Fibroblast of upper back skin (primary cell): ENCODE measurements around the gene MGMT.

ENCODE experiments used
- DNase-seq: peaks from one replicate; pipeline ENCODE4 v3.0.0-alpha.2; 2013

MGMT gene

DNA sequence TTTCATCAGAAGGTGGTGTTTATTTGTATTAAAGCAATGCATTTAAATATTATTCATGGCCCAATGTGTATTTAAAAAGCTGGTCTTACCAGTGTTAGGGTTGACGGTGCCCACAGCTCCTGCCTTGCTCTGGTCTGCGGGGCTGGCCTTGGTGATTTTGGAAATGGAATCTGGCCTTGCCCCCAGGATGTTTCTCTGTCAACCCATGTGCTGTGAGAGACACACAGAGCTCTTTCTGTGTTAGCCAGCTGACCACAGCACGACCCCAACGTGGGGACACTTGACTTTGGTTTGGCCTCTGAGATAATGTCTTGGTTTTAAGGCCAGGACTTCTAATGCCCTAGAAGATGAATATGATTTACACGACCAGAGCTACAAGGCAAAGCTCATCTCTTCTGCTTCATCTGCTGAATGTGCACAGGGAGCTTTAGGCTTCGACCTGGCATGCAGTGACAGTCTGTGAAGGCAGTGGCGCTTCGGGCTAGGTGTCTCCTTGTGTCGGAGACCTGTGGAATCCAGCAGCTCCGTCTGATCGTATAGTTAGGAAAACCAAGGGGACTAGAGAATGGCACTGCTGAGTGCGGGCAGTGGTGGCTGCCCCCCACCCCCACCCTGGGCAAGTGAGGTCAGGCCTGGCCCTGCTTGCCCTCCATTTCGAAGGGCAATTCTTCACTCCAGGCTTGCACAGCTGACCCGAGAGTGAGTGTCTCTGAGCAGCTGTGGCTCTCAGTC lies 250.9 kb downstream of the MGMT start:
- no peak for DNase-seq

DNA sequence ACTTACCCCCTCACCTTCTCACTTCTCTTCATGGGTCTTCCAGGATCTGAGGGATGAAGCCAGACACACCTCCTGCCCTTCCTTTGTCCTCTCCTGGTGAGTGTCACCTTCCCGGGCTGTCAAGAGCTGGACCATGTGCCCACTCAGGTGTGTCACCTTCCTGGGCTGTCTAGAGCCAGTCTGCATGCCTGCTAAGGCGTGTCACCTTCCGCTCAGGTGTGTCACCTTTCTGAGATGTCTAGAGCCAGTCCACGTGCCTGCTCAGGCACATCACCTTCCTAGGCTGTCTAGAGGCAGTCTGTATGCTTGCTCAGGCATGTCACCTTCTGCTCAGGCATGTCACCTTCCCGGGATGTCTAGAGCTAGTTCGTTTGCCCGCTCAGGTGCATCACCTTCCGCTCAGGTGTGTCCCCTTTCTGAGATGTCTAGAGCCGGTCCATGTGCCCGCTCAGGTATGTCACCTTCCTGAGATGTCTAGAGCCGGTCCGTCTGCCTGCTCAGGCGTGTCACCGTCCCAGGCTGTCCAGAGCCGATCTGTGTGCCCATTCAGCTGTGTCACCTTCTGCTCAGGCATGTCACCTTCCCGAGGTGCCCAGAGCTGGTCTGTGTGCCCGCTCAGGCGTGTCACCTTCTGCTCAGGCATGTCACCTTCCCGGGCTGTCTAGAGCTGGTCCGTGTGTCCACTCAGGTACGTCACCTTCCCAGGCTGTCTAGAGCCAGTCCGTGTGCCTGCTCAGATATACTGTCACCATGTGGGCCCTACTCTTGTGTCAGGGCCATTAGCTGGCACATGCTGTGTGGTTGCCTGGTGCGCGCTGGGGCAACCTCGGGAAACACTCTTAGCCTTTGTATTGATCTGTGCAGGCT lies 251.7 kb downstream of the MGMT start:
- no peak for DNase-seq

DNA sequence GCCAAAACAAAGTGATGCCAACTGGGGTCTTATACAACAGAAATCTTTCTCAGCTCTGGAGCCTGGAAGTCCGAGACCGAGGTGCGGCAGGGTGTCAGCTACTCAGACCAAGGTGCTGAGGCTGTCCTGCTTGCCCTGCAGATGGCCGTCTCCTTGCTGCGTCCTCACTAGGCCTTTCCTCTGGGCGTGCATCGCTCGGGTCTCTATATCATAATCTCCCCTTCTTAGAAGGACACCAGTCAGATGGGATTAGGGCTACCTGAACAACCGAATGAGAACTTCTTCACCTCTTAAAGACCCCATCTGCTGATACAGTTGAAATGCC lies 252.3 kb downstream of the MGMT start:
- no peak for DNase-seq

DNA sequence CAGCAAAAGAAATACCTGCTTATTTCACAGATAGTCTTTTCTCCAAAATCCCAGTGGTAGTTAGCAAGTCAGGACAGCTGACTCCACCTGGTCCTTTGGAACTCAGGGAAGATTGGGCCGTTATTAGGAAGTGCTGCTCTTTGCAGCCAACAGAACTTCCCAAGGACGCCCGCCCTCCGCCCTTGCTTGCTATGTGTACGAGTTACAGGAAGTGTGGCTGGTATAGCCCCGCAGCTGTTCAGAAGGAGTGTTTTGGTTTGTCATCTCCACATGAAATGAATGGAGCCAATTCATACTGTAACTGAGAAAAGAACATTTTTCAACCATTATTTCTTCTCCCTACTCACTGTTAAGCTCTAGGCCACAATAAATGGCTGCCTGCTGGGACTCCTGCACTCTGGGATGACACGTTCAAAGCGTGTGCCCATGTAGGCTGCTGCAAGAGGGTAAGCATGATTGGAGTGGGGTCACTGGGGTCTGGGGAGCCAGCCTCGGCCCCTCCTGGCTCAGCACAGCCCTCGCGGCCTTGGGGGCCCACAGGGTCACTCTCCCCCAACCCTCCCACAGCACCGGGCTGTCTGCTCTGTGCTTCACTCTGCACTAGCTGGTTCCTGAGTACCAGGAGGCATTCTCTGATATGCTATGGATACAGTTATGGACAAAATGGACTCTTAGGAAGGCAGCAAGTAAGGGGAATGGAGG lies 253.0 kb downstream of the MGMT start:
- DNase-seq: no peak

DNA sequence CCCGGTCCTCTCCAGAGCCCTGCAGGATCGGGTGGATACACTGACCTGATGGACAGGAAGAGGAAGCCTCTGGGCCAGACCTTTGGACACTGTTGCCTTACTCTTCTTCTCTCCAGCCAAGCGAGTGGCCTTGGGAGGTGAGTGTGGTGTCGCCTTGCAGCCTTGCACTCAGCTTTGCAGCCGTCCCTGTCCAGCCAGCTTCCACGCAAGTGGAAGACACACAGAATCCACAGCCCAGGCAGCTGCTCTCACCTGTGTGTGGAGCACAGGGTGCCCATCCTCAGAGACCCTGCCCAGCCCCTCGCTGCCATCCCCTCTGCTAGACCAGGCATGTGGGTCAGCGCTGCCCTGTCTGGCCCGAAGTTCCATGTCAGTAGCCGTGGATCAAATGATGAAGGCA lies 258.0 kb downstream of the MGMT start:
- no peak for DNase-seq

- DNase-seq: no peak
Measured at GRCh38 chr10:129725482-129725881, 258.4 kb downstream of the MGMT start.

DNA sequence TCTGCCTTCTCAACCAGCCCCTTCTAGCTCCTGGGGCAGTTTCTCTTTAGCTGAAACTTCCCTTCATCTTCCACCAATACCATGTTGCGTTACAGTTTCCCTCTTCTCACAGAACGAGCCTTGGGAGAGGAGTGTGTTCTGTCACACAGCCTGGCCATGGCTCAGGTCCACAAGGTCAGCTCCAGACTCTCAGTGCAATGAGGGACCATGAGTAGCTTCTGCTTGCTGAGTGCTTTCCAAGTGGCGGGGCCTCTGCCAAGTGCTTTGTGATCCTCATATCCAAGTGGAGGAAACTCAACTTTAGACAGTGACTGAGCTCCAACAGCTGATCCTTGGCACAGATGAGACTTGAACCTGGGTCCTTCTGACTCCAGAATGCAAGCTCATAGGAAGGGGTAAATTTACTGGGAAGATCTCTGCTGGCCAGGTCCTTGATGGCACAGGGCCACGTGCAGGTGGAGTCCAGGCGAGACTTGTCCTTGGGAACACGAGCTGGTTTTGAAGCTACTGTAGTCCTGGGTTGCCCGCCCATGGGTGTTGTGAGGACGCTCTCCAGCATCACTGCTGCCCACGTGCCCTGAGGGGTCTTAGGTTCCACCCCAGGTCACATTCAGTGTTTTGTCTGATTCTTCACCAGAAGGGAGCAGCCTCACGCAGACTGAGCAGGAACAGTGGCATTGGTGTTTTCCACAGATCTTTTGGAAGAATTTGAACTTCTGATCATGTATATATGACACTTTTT lies 259.0 kb downstream of the MGMT start:
- no peak for DNase-seq

- no peak for DNase-seq
Measured at GRCh38 chr10:129727071-129727470, 260.0 kb downstream of the MGMT start.

DNA sequence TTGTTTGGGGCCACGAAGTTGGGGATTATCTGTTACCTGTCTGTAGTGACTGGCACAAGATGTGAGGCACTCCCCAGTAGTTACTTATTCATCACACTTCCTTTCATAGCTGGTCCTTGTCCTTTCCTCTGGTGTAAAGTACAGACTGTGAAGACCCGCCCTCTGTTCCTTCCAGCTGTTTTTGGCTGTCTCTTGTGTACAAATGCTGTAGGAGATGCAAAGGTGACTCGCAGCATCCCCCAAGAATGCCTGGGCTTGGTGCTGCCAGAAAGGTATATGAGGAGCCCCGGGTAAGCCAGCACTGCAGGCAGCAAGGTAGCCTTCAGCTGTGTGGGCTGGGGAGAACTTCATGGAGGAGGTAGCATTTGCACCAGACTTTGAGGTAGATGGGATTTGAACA lies 260.5 kb downstream of the MGMT start:
- no peak for DNase-seq

DNA sequence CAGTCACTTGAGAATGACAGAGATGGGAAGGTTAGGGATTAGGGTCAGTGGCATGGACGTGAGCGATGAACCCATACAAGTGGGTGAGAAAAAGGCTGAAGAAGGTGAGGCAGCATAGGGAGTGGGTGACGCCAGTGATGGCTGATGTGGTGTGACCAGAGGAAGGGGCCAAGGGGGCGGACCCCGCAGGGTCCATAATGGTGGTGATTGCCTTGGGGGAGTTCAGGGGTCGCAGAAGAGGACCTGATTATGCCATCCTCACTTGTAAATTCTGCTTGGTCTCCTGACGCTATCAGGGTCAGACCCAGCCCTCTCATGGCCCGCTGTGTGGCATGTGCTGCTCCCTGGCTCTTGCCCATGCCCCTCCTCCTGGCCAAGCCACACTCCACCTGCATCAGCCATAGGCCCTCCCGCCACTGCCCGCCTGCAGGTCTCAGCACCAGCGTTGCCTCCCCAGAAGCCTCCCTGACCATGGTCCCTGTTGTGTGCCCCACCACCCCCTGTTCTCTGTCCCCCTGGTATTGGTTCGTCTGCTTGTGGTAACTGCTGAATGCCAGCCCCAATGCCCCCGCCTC lies 261.3 kb downstream of the MGMT start:
- DNase-seq: no peak

- DNase-seq: no peak
Measured at GRCh38 chr10:129728905-129729795, 262.1 kb downstream of the MGMT start.

GRCh38 chr10:129730272-129730992 lies 263.4 kb downstream of the MGMT start:
- no peak for DNase-seq

- DNase-seq: no peak
Measured at GRCh38 chr10:129730993-129731325, 263.9 kb downstream of the MGMT start.

- no peak for DNase-seq
Measured at GRCh38 chr10:129740532-129741279, 273.7 kb downstream of the MGMT start.

GRCh38 chr10:129741280-129741977 lies 274.4 kb downstream of the MGMT start:
- no peak for DNase-seq

DNA sequence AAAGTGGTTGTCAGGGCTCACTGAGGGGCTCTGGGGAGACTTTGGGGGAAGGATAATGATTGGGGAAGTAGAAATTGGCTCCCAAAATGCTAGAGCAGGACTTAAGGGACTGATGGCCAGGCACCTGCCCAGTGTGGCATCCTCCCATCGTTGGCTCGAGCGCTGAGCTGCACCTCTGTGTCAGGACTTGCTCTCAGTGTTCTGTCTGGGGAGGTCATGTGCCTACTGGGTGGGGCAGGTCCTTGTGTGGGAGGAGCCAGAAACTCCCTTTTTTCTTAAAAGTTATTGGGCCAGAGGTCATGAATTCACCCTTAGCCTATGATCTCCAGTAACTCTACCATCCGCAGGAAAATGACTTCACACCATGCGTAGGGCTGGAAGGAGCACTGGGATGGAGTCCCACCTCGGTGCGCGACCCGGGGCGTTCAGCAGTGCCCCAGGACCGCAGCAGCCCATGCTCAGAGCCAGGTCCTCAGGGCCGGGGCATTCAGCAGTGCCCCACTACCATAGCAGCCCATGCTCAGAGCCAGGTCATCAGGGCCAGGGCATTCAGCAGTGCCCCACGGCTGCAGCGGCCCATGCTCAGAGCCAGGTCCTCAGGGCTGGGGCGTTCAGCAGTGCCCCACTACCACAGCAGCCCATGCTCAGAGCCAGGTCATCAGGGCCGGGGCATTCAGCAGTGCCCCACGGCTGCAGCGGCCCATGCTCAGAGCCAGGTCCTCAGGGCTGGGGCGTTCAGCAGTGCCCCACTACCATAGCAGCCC lies 275.1 kb downstream of the MGMT start:
- DNase-seq: no peak

GRCh38 chr10:129742742-129743550 lies 275.9 kb downstream of the MGMT start:
- DNase-seq: no peak

- no peak for DNase-seq
Measured at GRCh38 chr10:129743738-129744133, 276.7 kb downstream of the MGMT start.
